NOMO-1 treated with DMSO at 0.1 percent for 48 hours (cell line): ENCODE data around the gene ITGA11.

Source experiments
- DNase-seq: peaks from one replicate; lab custom pipeline; 2025; ENCODE audit not compliant: unreplicated experiment; lab: John Stamatoyannopoulos, UW

ITGA11 gene

DNA sequence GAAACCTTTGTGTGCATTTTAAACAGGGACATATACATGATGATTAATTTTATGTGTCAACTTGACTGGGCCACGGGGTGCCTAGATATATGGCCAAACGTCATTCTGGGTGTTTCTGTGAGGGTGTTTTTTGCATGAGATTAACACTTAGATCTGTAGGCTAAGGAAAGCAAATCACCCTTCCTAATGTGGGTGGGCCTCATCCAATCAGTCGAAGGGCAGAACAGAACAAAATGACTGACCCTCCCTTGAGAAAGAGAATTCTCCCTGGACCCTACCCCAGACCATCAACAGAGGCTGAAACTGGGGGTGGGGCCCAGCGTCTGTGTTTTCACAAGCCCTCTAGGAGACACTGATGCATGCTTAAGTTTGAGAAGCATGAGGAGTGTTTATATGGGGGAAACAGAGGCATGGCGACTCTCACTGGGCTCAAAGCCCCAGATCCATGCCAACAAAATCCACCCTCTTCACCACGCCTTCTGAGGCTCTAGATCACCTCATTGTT is 56.2 kb downstream of the ITGA11 start:
- DNase-seq: no peak

DNA sequence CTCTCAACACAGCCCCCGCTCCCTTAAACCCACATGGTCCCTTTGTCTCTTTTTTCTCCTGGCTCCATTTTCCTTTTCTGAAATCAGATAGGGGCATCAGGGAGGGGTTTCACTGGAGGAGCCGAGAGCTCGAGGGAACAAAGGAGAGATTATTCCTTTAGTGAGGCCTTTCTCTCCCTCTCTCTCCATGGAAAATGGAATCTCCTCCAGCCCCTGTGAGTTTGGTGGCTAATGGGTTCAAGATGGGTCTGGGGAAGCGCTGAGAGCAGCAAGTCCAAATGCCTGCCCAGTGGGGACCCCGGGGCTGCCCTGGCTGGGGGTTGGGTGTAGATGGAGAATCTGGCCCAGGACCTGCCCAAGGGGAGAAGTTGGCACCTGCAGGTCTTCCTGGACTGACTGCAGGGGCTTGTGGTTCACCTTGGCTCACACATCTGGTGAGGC is 56.8 kb downstream of the ITGA11 start:
- DNase-seq: no peak

DNA sequence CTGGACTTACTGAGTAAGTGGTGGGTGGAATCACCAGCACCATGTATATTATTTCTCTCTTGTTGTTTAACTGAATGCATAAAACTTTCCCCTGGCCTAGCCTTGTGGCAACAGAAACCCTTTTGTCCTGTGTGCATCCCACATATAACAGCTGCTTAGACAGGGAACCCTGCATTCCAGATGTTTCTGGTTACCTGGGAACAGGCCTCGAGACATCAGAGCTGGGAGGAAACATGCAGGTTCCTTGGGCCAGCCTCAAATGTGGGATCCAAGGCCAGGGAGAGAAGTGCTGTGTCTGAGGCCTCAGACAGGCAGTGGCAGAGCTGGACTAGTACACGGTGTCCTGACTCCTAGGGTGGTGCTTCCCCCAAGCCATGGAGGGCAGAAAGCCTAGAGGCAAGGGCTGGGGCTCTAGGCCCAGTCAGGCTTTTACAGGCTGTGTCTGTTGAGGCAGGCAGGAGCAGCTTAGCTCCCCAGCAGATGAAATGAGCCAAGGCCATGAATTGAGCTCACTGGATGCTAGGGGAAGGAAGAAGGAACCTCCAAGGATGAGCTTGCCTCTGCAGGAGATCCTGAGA is 57.7 kb downstream of the ITGA11 start:
- no peak for DNase-seq

DNA sequence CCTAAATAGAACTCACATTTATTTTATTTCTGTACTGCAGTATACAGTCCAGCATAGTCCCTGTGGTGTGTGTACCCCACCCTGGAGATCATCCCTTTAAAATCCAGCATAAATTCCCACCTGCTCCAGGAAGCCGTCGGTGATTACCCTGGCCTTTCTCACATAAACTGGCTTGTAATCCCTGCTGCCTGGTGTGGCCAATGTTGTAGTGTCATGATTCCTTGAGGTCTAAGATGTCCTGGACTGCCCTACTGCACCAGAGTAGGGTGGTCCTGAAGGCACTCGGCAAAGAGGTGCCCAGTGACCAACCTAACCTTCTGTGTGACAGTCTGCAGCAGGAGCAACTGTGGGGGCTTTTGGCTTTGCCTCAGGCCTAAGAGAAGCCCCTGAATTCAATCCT is 58.9 kb downstream of the ITGA11 start:
- DNase-seq: no peak

DNA sequence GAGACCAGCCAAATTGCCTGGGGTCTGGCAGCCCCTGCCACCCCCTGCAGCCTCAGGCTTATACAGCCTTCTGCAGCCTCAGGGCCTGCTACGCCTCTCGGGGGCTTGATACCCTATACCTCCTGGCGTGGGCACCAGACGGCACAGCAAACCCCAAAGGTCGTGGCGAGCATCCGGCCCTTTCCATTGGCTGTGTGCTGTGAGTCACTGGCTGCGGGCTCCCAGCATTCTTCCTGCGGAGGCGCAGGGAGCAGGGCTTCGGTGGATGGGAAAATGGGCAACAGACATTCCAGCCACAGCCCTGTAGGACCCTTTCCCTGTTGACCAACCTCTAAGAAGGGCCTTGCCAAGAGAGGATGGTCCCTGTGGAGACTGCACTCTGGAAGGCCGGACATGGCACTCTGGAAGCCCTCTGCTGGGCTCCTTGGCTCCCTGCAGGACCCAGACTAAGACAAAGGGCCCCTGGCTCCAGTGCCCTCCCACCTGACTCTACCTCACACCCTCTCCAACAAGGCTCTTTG is 59.6 kb downstream of the ITGA11 start:
- DNase-seq: no peak

DNA sequence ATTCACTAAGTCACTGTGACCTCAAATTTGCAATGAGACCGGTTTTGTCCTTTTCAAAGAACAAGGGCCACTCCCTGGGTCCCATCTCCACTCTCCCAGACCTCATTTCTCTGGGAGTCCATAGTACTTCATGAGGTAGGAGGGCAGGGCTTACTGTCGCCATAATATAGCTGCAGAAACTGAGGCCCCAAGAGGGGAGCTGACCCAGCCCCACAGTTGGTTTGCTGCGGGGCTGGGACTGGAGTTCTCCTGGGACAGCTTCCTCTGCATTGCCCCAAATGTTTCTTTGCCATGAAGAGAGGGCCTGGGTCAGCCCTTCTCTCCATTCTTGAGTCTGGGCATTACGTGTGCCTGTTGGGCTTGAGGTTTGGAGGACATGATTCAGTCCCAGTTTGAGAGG is 60.1 kb downstream of the ITGA11 start:
- DNase-seq: no peak

DNA sequence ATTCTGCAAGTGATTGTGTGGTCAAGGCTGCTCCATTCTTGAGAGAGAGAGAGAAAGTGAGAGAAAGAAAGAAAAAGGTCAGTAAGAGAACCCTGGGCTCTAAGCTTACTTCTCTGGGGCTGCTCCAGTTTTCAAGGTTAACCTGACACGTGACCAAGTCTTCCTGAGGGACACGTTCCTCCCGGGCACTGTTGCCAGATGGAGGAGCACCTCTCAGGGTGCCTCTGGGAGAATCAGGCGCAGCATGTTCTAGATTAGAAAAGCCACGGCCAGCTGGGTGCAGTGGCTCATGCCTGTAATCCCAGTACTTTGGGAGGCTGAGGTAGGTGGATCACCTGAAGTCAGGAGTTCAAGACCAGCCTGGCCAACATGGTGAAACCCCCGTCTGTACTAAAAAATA is 60.8 kb downstream of the ITGA11 start:
- no peak for DNase-seq

DNA sequence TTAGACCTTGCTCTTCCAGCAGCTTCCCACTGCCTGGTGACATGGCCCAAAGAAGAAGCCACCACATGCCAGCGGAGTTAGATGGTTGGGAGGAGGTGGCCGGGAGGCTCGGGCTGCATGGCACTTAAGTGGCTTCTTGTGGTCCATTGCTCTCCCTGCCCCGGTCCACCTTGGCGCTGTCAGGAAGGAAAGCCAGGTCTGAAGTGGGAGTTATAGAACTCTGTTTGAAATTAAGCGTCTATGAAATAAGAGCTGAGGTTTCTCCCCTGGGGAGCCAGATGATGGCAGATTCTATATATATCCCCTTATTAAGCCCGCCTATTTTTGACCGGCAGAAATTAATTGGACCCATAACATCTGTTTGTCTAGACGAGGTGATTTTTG is 61.2 kb downstream of the ITGA11 start:
- no peak for DNase-seq

DNA sequence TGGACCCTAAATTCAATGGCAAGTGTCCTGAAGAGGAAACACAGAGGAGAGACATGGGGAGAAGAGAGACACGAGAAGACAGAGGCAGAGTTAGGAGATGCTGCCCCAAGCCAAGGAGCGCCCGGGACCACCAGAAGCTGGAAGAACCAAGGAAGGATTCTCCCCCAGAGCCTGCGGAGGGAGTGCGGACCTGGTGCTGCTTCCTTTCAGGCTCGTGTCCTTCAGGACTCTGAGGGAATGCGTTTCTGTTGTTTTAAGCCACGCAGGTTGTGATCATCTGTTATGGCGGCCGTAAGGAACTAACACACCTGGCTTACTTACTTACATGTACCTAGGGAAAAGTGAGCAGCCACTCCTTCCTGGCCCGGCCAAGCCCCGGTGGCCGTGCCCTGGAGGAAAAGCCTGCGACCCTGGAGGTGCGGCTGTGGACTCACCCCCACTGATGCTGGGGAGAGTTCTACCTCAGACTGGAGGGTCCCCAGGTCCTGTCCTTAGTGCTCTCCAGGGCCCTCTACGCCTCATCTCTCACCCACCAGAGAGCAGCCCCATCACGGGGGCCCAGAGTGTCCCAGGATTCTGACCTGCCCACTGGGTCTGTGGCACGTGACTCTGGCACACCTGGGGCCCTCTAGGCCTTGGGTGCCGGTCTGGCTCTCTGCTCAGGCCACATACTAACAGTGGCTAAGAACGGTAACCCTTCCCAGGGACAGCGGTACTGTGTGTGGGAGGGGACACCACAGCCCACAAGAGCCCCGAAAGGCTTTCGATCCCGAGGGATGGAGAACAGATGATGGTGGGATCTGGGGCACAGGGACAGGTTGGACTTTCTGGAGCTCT is 61.8 kb downstream of the ITGA11 start:
- no peak for DNase-seq

DNA sequence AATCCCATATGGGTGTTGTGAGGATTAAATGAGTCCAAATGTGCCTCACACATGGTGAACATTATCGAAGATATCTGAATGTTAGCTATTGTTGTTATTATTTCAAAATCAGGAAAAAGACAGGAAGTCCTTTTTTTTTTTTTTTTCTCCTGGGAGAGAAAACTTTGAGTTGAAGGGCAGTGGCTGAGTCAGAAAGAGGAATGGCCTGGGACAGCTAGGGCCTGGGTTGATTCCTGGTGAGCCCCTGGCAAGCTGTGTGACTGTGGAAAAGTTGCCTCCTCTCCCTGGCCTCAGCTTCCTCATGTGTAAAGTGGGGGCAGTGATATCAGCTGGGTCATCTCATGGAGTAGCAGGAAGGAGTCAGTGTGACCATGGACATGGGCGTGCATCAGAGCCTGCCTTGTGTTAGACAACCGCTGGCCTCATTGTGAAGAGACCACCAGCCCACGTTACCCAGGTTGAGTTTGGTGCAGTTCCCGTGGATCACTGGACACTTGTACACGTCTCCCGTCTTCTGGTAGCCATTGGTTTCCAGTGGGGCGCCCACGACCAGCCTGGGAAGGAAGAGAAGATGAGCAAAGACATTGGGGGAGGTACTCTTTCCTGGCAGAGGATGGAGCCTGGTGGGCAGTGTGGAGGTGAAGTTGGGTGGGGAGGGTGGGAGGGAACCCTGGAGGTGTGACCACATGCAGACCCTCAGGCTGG is 63.1 kb downstream of the ITGA11 start:
- no peak for DNase-seq

DNA sequence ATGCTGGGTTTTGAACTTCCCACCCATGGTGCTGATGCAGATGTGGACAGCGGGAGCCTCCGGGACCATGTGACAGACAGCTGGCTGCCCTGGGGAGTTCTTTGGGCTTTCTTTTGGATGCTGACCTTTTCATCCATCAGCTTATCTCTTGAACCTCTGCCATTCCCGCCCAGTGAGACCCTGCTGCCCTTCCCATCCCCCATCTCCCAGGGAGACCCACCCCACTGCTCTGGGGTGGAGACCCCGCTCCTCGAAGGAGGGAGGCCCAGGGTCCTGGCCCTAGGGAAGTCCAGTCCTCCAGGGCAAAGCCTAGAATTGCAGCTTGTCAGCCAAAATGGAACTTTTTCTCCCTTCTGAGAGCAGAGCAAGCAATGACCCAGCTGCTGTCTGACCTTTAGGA is 64.0 kb downstream of the ITGA11 start:
- DNase-seq: no peak

DNA sequence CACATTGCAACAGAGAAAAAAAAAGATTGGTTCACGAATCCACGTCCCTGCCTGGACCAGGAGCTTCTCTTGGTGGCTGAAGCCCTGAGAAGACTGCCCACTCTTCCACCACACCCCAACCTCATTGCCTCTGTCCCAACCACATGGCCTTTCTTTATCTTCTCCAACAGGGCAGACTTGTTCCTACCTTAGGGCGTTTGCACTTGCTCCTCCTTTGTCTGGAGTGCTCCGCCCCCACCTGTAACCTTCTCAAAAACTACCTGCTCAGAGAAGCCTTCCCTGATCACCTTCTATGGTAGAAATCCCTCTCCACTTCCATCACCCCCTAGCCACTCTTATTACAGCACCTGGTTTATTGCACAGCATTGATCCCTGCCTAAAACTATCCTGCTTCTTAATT is 64.7 kb downstream of the ITGA11 start:
- no peak for DNase-seq

DNA sequence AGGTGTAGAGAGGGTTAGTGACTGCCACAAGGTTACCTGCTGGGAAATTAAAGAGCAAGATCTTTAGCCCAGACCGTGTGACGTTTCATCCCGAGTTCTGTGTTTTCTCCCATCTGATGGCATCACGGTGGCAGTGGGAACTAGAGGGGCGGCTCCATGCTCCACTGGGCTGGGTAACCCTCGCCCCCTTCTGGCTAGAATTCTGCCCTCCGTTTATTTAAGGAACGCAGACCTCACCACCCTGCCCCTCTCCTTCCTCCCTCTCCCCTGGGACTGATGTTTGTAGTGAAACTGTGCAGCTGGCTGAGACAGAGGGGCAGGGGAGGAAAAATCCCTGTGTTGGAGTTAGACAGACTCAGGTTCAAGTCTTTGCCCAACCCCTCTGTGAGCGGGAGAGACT is 65.6 kb downstream of the ITGA11 start:
- DNase-seq: no peak

DNA sequence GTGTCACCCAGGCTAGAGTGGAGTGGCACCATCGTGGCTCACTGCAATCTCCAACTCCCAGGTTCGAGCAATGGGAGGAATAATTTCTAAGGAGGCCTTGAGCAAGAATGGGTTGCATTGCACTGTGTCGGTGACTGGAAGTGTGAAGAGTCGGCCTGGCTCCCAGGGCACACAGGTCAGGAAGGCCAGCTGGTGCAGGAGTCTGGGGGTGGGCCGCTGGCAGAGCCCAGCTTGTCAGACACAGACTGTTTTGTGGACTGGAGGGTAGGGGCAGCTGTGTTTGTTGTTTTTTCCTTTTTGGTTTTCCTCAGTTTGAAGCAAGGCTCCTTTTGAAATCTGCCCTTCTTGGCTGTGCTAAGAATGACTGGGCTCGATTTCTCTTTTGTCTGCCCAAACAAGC is 66.2 kb downstream of the ITGA11 start:
- DNase-seq: no peak

DNA sequence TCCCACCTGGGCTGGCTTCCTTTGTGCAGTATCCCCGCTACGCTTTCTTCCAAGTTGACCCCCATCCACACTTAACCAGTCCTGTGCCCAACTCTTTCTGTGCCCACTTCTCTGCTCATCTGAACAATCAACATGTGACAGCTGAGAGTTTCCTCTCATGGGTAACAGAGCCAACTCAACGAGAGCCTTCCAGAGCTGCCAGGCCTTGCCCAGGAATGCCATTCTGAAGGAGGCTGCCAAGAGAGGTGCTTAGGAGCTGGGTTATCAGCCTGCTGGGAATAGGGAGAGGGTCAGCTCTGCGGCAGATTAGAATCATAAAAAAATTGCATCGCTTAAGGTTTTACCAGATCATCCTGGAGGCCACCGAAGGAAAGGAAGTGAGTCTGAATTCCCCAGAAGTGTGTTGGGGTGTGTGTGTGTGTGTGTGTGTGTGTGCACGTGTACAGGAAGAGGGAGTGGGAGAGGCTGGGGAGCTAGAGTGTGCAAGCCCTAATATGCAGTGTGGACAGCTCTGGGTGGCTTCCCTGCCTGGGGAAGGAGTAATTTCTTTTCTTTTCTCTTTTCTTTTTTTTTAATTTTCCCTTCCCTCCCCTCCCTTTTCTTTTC is 66.7 kb downstream of the ITGA11 start:
- no peak for DNase-seq

DNA sequence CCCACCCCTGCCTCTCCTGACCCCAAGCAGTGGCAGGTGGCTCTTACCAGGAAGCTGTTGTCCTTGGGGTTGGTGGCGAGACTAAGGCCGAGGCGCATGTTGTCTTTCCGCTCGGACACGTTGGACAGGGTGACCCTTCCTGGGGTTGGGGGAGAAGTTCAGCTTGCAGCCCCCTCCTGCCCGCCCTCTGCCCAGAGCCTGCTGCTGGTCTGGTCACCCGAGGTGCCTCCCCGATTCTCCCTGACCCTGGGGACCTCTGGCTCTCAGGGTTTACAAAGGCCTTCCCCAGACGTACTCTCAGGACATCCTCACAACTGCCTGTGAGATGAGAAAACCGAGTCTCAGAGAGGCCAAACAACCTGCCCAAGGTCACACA is 67.3 kb downstream of the ITGA11 start:
- no peak for DNase-seq

DNA sequence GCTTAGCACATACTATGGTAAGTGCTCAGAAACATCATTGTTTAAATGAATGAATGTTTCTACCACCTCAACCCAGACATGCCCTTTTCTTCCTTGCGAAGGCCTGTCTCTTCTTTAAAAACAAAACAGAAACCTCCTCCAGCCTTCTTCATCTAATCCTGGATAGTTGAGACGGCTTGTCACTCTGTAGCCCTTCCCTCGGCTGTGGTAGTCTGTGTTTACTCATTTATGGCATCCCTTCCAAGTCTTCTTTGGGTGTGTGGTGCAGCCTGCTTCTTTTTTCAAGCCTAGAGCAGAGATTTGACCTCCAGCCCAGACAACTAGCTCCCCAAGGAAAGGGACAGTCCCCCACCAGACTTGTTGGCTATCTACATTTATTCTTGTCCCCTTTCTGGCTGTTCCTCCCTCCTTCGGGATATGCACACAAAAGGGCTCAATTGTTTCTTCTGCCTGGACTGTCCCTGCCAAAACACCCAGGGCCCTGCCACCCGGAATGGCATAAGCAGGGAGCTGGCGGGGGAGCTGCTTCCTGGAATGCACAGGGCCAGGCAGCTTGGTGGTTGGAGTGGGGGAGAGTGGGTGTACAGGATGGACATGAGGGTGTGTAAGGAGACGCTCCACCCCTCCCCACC is 67.8 kb downstream of the ITGA11 start:
- DNase-seq: no peak

DNA sequence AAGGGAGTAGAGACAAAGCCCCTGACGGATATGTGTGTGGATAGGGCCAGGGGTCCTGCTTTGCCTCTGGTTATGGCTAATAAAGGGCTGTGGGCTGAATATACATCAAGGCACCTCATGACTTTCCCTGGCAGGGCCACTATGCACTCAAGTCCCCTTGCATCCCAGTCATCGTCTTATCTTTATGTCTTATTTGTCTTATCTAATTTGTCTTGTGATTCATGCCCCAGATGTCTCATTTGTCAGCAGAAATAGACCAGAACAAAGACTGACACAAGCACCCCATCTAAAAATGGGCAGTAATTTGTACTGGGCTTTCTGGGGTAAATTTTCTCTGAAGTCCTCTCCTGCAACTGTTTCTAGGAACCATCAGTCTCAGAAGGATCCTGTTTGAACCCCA is 68.6 kb downstream of the ITGA11 start:
- DNase-seq: no peak

DNA sequence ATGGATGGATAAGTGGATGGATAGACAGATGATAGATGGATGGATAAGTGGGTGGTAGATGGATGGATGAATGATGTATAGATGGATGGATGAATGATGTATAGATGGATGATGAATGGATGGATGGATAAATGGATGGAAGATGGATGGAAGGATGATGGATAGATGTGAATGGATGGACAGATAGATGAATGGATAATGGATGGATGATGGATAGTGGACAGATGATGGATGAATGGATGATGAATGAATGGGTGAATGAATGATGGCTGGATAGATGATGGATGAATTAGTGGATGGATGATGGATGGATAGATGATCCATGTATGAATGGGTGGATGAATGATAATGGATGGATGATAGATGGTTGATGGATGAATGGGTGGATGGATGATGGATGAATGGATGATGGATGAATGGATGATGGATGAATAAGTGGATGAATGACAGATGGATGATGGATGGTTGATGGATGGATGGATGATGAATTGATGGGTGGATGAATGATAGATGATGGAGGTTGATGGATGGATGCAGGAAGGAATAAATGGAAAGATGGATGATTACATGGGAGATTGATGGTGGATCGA is 69.3 kb downstream of the ITGA11 start:
- no peak for DNase-seq

DNA sequence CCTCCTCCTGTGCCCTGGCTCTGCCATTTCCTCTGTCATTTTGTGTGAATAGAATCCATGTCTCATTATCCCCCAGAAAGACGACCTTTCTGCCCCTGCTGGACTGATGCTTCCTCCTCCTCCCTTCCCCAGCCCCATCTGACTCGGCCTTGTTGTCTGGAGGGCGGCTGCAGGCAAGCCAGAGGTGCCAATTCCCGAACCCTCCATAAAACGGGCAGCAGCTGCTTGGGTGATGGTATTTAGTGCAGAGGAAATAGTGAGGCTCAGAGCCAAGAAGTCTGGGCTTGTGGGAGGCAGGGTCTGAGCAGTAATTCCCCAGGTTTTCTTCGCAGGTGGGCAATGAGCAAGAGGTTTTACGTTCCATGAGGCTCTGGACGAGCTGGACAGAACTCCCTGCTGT is 71.2 kb downstream of the ITGA11 start:
- no peak for DNase-seq

DNA sequence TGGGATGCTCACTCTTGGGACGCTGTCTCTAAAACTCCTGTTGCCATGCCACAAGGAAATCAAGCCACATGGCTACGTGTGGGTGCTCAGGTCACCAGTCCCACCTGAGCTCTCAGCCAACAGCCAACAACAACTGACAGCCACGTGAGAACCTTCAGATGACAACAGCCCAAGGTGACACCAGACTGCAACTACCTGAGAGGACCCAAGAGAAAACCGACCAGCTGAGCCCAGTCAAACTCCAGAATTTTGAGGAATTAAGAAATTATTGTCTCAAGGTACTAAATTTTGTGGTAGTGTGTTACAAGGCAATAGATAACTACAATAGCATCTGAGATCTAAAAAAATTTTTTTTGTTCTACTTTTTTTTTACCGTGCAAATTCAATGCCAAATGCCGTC is 75.2 kb downstream of the ITGA11 start:
- no peak for DNase-seq
